Adrenal gland (tissue), 12 donors: ENCODE results near the gene RPTOR. TPM values are rescaled to one million over a fixed set of nuclear protein-coding genes. Genes with fewer than 3 reads are reported as not detected.
"Not testable (repeated sequence)": the region's sequence is repeated elsewhere in the genome, so short reads cannot be mapped to it uniquely, and the experiment has no call there.

Experiments used
- DNase-seq, 7 donors: peaks; one replicate each; pipeline ENCODE4 v3.0.0-alpha.2; 2019 to 2020
- H3K27ac ChIP-seq, 5 donors: fragments of 200-600 bp; sonication (generic) in 4 of 5; 1 replicate in 3 of 5; 2 replicates in 2 of 5; pipeline versions ENCODE4 v1.5.1 to v1.8.0; 2016 to 2020; ENCODE audit warnings: mild to moderate bottlenecking in 1 of 5
- H3K27me3 ChIP-seq: fragments of 200-600 bp; 2 replicates; pipeline ENCODE4 v1.8.0; 2021
- H3K36me3 ChIP-seq, 2 donors: fragments of 200-600 bp; replicated peaks in 1 of 2; 1 replicate in 1 of 2; 2 replicates in 1 of 2; pipeline versions ENCODE4 v1.5.1 to v1.8.0; 2018 to 2022
- H3K4me1 ChIP-seq, 2 donors: fragments of 200-600 bp; replicated peaks in 1 of 2; 1 replicate in 1 of 2; 2 replicates in 1 of 2; pipeline versions ENCODE4 v1.5.1 to v1.8.0; 2018 to 2021
- H3K4me3 ChIP-seq, 4 donors: fragments of 200-600 bp; sonication (generic) in 3 of 4; one replicate each; pipeline ENCODE4 v1.5.1; 2016 to 2018
- H3K9me3 ChIP-seq, 3 donors: fragments of 200-600 bp; sonication (generic) in 1 of 3; replicated peaks in 1 of 3; 1 replicate in 2 of 3; 2 replicates in 1 of 3; pipeline versions ENCODE4 v1.5.1 to v1.8.0; 2016 to 2021
- POLR2A ChIP-seq, 2 donors: fragments of 450-650 bp; IDR thresholded peaks; one replicate each; pipeline ENCODE4 v1.6.1; 2017; ENCODE audit warnings: antibody characterized with exemption in 2 of 2, mild to moderate bottlenecking in 2 of 2, moderate library complexity in 1 of 2
- WGBS, 4 donors: extraction: QIAGEN DNeasy Blood & Tissue Kit in 2 of 4; methylation state at CpG; one replicate each; pipeline versions ENCODE4 v1.1.5 to v1.1.7; 2013 to 2017; 5-methylcytosine and 5-hydroxymethylcytosine counted together
- intact Hi-C, 2 donors: fragments of 100-400 bp; cut with DNase I; formaldehyde crosslinking; loops; one replicate each; pipeline versions ENCODE4 v1.14.1 to v1.15.0; 2022 to 2023
- polyA plus RNA-seq, 3 donors: library from polyadenylated mRNA; stranded (reverse); fragments of 200-250 nt in 2 of 3; fragments of 350-450 nt in 1 of 3; fragmentation: Illumina TruSeq in 1 of 3; extraction: RNeasy Lipid Tissue Mini Kit (QIAGEN cat#74804) in 1 of 3; gene quantifications; one replicate each; pipeline ENCODE4 v1.2.3, GENCODE V29; 2013 to 2014
- total RNA-seq, 9 donors: library from RNA; depleted of rRNA in 4 of 9; stranded (reverse); fragments of >200 nt in 4 of 9; fragments of 120-200 nt in 1 of 9; fragmentation: NEBNext Ultra II Directional in 1 of 9; extraction: Animal tissue kit (Norgen Biotek cat#: 25700) in 1 of 9; gene quantifications; one replicate each; pipeline versions ENCODE4 v1.1.0 to v1.2.4, GENCODE V29; 2013 to 2023
- TF ChIP-seq, protein P1 (sequence below), 6 experiments: fragments of 450-650 bp in 4 of 6; fragments of 200-600 bp in 2 of 6; sonication (generic) in 1 of 6; IDR thresholded peaks; 1 replicate in 5 of 6; 2 replicates in 1 of 6; pipeline versions ENCODE4 v1.5.1 to v1.8.0; 2016 to 2021; ENCODE audit warnings: antibody characterized with exemption in 6 of 6, mild to moderate bottlenecking in 2 of 6, moderate library complexity in 1 of 6
- donor health status: healthy with polysubstance abuse.
- donor health status: Bipolar disorder and iron deficiency.
- donor health status: DM: yes; HTN: yes; CAD: no.
- donor health status: DM: no; HTN: no; CAD: no.
- donor health status: DM: no; HTN: no; CAD: no.
- donor health status: DM: yes; HTN: yes; CAD: no.

The RPTOR gene
- total and polyA plus RNA-seq, 12 donors: 9.7 to 53.3 (median 29.7) TPM

DNA sequence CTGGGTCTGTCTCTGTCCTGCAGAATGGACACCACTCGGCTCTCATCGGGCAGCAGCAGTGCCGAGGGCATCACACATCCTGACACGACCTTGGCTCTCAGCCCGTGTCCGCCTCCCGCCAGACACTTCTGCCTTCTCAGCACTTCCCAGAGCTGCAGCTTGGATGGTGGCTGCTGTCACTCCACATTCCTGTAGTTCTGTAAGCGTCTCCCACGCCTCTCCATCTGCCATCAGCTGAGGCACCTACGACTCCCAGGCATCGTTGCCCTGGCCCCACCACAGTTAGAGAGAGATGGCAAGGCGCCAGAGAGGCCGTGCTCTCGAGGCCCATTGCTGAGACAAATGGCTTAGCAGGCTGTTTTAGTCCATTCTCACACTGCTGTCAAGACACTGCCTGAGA is 251.1 kb downstream of the RPTOR start:
- H3K27ac ChIP-seq: peak overlapping the region in 2 of 5 donors; percentile 0 to 39
- 4 to 29% (median 22%) methylated on average over 9 to 14 of the region's 14 CpGs for WGBS, 4 donors
- peaks cover 20 to 46% of the 10 kb centered on the region in 2 donors for H3K4me1 ChIP-seq
- no peaks in the 10 kb centered on the region for H3K27me3 ChIP-seq
- H3K36me3 ChIP-seq: no peaks in the 10 kb centered on the region
- no peak overlapping the region for H3K4me3 ChIP-seq
- intact Hi-C loops: no loop called here
- peak; percentile 74 to 95 (median 83) for DNase-seq
- no peaks in the 10 kb centered on the region for H3K9me3 ChIP-seq
- no peak for TF ChIP-seq POLR2A (IDR thresholded peaks at IDR 0.05)
- TF ChIP-seq, protein P1, sequence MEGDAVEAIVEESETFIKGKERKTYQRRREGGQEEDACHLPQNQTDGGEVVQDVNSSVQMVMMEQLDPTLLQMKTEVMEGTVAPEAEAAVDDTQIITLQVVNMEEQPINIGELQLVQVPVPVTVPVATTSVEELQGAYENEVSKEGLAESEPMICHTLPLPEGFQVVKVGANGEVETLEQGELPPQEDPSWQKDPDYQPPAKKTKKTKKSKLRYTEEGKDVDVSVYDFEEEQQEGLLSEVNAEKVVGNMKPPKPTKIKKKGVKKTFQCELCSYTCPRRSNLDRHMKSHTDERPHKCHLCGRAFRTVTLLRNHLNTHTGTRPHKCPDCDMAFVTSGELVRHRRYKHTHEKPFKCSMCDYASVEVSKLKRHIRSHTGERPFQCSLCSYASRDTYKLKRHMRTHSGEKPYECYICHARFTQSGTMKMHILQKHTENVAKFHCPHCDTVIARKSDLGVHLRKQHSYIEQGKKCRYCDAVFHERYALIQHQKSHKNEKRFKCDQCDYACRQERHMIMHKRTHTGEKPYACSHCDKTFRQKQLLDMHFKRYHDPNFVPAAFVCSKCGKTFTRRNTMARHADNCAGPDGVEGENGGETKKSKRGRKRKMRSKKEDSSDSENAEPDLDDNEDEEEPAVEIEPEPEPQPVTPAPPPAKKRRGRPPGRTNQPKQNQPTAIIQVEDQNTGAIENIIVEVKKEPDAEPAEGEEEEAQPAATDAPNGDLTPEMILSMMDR (IDR thresholded peaks at IDR 0.05): no peak

GRCh38 chr17:80796430-80796861 is 251.8 kb downstream of the RPTOR start:
- Histone ChIP-seq H3K4me3 (no peak overlapping the region), H3K9me3 (no peaks in the 10 kb centered on the region), H3K36me3 (no peaks in the 10 kb centered on the region), H3K27me3 (no peaks in the 10 kb centered on the region), H3K27ac (no peak overlapping the region), H3K4me1 (peaks cover 15 to 39% of the 10 kb centered on the region in 2 donors)
- WGBS, 4 donors: 87 to 92% (median 91%) methylated on average over 9 of the region's 9 CpGs
- no peak for DNase-seq
- intact Hi-C loops: no loop called here
- TF ChIP-seq, protein P1 (IDR thresholded peaks at IDR 0.05): no peak
- no peak for TF ChIP-seq POLR2A (IDR thresholded peaks at IDR 0.05)

DNA sequence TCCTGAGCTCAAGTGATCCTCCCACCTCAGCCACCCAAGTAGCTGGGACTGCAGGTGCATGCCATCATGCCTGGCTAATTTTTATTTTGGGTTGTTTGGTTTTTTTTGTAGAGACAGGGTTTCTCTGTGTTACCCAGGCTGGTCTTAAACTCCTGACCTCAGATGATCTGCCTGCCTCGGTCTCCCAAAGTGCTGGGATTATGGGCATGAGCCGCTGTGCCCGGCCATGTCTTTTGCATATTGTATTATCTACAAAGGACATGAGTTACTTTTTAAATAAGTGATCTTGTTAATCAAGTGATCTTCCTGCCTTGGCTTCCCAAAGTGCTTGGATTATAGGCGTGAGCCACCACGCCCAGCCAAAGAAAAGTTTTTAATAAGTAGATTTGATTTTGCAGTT is 252.6 kb downstream of the RPTOR start:
- peaks cover 8 to 31% of the 10 kb centered on the region in 2 donors for H3K4me1 ChIP-seq
- H3K27ac ChIP-seq, H3K4me3 ChIP-seq, DNase-seq, H3K9me3 ChIP-seq, intact Hi-C loops, H3K27me3 ChIP-seq, H3K36me3 ChIP-seq: not testable (repeated sequence)
- WGBS, 4 donors: 96 to 99% (median 98%) methylated on average over 5 of the region's 5 CpGs

DNA sequence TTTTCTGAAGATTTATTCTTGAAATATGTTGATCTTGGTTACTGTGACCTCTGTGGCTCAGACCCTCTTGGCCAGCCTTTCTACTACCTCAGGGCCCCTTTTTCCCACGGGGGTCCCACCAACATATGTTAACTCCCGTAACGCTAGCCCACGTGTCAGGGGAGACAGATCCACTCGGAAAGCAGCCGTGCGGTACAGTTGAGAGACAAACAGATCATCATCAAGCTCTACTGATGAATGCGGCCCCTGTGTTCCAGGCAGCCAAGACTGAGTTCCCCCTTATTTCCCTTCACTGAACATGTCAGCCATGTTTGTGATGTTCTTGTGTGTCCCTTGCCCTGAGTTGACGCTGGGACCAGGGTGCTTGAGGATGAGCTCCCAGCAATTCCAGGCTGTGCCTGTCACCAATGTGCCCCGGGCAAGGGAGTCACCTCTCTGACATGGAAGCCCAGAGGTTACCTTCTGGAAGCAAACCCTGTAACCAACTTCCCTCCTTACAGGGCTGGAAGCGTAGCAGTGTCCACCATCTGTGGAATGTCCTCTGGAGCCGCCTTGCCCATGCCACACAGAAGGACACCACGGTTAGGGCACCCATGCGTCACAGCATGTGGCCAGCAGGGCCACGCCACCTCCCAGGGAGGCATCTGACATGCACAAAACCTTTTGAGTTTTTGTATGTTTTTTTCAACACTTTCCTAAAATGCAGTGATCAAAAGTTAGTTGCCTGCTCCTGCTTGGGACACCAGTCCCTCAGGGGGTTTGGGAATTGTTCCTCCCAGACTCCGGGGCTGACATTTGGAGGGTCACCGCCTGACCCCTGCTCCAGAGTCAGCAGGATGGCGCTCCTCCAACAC is 253.3 kb downstream of the RPTOR start:
- Histone ChIP-seq H3K27ac (no peak overlapping the region), H3K4me3 (no peak overlapping the region), H3K9me3 (no peaks in the 10 kb centered on the region), H3K36me3 (no peaks in the 10 kb centered on the region), H3K4me1 (peaks cover 5 to 25% of the 10 kb centered on the region in 2 donors), H3K27me3 (no peaks in the 10 kb centered on the region)
- DNase-seq: no peak
- 95 to 98% (median 96%) methylated on average over 16 to 18 of the region's 18 CpGs for WGBS, 4 donors
- TF ChIP-seq, protein P1 (IDR thresholded peaks at IDR 0.05): no peak
- no peak for TF ChIP-seq POLR2A (IDR thresholded peaks at IDR 0.05)
- intact Hi-C loops: no loop called here
